ENCODE measurements around the gene HGS.

Gene HGS

GRCh38 chr17:81703747-81704654, 20.2 kb downstream of the HGS start:
- DNase-seq (ENCODE audit: low read depth) = no peak

- no peak for DNase-seq (ENCODE audit: low read depth)
Observed at GRCh38 chr17:81705518-81706231, 21.9 kb downstream of the HGS start.

- no peak for DNase-seq (ENCODE audit: low read depth)
Observed at GRCh38 chr17:81706232-81706611, 22.4 kb downstream of the HGS start.

- no peak for DNase-seq (ENCODE audit: low read depth)
Observed at GRCh38 chr17:81706757-81707624, 23.2 kb downstream of the HGS start.

GRCh38 chr17:81707725-81708646, 24.2 kb downstream of the HGS start:
- DNase-seq (ENCODE audit: low read depth) = no peak

- no peak for DNase-seq (ENCODE audit: low read depth)
Observed at GRCh38 chr17:81708739-81709185, 25.0 kb downstream of the HGS start.

- no peak for DNase-seq (ENCODE audit: low read depth)
Observed at GRCh38 chr17:81710514-81711308, 26.9 kb downstream of the HGS start.

- DNase-seq (ENCODE audit: low read depth) = peak; percentile 46
Observed at GRCh38 chr17:81711814-81712467, 28.1 kb downstream of the HGS start, which contains the start of gene SLC25A10. SLC25A10 (plus strand) TSS chr17:81712284; CDS start chr17:81712427, 143 bp downstream.

- no peak for DNase-seq (ENCODE audit: low read depth)
Observed at GRCh38 chr17:81712468-81713003, 28.7 kb downstream of the HGS start.

- DNase-seq (ENCODE audit: low read depth) = no peak
Observed at GRCh38 chr17:81713004-81713555, 29.3 kb downstream of the HGS start.

- no peak for DNase-seq (ENCODE audit: low read depth)
Observed at GRCh38 chr17:81713556-81714411, 30.0 kb downstream of the HGS start.

GRCh38 chr17:81714412-81715106, 30.7 kb downstream of the HGS start:
- no peak for DNase-seq (ENCODE audit: low read depth)

- no peak for DNase-seq (ENCODE audit: low read depth)
Observed at GRCh38 chr17:81715107-81715871, 31.5 kb downstream of the HGS start.

- DNase-seq (ENCODE audit: low read depth) = no peak
Observed at GRCh38 chr17:81715872-81716673, 32.3 kb downstream of the HGS start.

GRCh38 chr17:81716674-81716996, 32.8 kb downstream of the HGS start:
- DNase-seq (ENCODE audit: low read depth) = no peak
